Peyer's patch (tissue), 4 donors: ENCODE data around the gene PRX. TPM values are rescaled to one million over a fixed set of nuclear protein-coding genes. Genes with fewer than 3 reads are reported as not detected.
A peak's percentile ranks its signal among the peaks of the same experiment; 100 is the strongest.
"Not testable (repeated sequence)": the region's sequence is repeated elsewhere in the genome, so short reads cannot be mapped to it uniquely, and the experiment has no call there.

ENCODE experiments used
- DNase-seq, 3 donors: peaks; one replicate each; pipeline ENCODE4 v3.0.0-alpha.2; 2017 to 2019
- H3K27ac ChIP-seq, 4 donors: fragments of 200-600 bp; sonication (generic); one replicate each; pipeline ENCODE4 v1.5.1; 2016 to 2019
- H3K27me3 ChIP-seq, 2 donors: fragments of 200-600 bp; sonication (generic); one replicate each; pipeline ENCODE4 v1.5.1; 2019
- H3K36me3 ChIP-seq, 3 donors: fragments of 200-600 bp; sonication (generic); one replicate each; pipeline ENCODE4 v1.5.1; 2016 to 2019
- H3K4me1 ChIP-seq, 4 donors: fragments of 200-600 bp; sonication (generic); one replicate each; pipeline ENCODE4 v1.5.1; 2016 to 2019
- H3K4me3 ChIP-seq, 4 donors: fragments of 200-600 bp; sonication (generic); 1 replicate in 3 of 4; 2 replicates in 1 of 4; pipeline ENCODE4 v1.5.1; 2016 to 2019; ENCODE audit warnings: mild to moderate bottlenecking in 1 of 4
- H3K9me3 ChIP-seq, 4 donors: fragments of 200-600 bp; sonication (generic); one replicate each; pipeline ENCODE4 v1.5.1; 2016 to 2019; ENCODE audit warnings: mild to moderate bottlenecking in 1 of 4
- POLR2A ChIP-seq, 2 donors: fragments of 450-650 bp; IDR thresholded peaks; one replicate each; pipeline ENCODE4 v1.5.1; 2017; ENCODE audit warnings: antibody characterized with exemption in 2 of 2, mild to moderate bottlenecking in 2 of 2, moderate library complexity in 2 of 2
- total RNA-seq, 4 donors: library from RNA; depleted of rRNA; stranded (reverse); fragments of >200 nt; gene quantifications; one replicate each; pipeline ENCODE4 v1.1.0, GENCODE V29; 2016
- TF ChIP-seq, protein P1 (sequence below), 6 experiments: fragments of 450-650 bp in 4 of 6; fragments of 200-600 bp in 2 of 6; sonication (generic) in 1 of 6; IDR thresholded peaks; one replicate each; pipeline ENCODE4 v1.5.1; 2017 to 2019; ENCODE audit warnings: antibody characterized with exemption in 6 of 6, mild to moderate bottlenecking in 3 of 6, moderate library complexity in 1 of 6

PRX gene
- total RNA-seq, 4 donors from 2014 or later = 1.4 to 7.4 (median 3.0) TPM

DNA sequence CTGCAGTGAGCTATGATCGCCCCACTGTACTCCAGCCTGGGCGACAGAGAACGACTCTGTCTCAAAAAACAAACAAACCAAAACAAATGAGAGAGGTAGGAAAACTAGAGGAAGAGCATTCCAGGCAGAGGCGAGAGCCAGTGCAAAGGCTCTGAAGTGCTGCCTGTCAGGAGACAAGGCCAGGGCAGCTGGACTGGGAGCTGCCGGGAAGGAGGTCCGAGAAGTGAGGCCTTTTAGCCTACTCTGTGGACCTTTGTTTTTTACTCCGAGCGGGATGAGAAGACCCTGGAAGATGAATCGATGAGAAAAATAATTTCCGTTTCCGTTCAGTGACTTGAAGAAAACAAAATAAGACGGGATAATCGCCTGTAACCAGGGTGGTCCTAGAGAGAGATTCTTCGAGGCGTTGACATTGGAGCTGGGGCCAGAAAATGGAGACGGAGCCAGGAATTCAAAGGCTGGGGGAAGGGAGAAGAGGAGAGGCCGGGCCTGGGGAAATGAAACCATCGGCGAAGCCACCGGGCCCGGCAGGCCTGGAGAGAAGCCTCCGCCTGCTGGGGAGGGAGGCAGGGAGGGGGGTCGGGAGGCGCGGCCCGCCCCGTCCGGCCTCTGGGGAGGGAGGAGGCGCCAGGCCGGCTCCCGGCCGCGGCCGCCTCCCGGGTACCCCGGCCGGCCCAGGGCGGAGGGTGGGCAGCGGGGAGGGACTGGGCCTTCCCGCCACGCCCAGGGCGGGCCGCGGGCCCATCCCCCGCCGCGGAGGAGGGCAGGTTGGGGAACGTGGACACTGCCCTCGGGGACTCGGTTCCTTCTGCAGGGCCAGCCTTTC, 20.4 kb upstream of the PRX start:
- DNase-seq = peak; percentile 76 to 93 (median 91)
- no peaks in the 10 kb centered on the region for H3K27me3 ChIP-seq
- peak overlapping the region; percentile 41 to 53 (median 49) for H3K4me3 ChIP-seq
- peaks cover 0 to 20% (median 15%) of the 10 kb centered on the region in 4 donors for H3K4me1 ChIP-seq
- H3K9me3 ChIP-seq = no peaks in the 10 kb centered on the region
- no peaks in the 10 kb centered on the region for H3K36me3 ChIP-seq
- peak overlapping the region; percentile 83 to 94 (median 86) for H3K27ac ChIP-seq
- peak in 1 of 2 donors; percentile 31 for TF ChIP-seq POLR2A (IDR thresholded peaks at IDR 0.05)
- TF ChIP-seq, protein P1, sequence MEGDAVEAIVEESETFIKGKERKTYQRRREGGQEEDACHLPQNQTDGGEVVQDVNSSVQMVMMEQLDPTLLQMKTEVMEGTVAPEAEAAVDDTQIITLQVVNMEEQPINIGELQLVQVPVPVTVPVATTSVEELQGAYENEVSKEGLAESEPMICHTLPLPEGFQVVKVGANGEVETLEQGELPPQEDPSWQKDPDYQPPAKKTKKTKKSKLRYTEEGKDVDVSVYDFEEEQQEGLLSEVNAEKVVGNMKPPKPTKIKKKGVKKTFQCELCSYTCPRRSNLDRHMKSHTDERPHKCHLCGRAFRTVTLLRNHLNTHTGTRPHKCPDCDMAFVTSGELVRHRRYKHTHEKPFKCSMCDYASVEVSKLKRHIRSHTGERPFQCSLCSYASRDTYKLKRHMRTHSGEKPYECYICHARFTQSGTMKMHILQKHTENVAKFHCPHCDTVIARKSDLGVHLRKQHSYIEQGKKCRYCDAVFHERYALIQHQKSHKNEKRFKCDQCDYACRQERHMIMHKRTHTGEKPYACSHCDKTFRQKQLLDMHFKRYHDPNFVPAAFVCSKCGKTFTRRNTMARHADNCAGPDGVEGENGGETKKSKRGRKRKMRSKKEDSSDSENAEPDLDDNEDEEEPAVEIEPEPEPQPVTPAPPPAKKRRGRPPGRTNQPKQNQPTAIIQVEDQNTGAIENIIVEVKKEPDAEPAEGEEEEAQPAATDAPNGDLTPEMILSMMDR (IDR thresholded peaks at IDR 0.05) = no peak

DNA sequence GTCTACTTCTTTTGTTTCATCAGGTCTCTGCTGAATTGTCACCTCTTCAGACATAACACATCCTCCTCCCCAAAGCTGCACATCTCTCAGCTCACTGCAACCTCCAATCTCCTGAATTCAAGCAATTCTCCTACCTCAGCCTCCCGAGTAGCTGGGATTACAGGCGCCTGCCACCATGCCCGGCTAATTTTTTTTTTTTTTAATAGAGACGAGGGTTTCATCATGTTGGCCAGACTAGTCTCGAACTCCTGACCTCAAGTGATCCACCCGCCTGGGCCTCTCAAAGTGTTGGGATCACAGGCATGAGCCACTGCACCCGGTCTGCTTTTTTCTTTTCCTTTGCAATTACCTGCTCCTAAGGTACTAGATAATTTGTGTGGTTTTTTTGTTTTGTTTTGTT, 19.6 kb upstream of the PRX start:
- DNase-seq, H3K36me3 ChIP-seq, H3K27me3 ChIP-seq, H3K9me3 ChIP-seq: not testable (repeated sequence)
- Histone ChIP-seq H3K27ac (peak overlapping the region; percentile 83 to 94 (median 86)), H3K4me1 (peaks cover 0 to 20% (median 15%) of the 10 kb centered on the region in 4 donors), H3K4me3 (peak overlapping the region in 3 of 4 donors; percentile 41 to 53 (median 49))

DNA sequence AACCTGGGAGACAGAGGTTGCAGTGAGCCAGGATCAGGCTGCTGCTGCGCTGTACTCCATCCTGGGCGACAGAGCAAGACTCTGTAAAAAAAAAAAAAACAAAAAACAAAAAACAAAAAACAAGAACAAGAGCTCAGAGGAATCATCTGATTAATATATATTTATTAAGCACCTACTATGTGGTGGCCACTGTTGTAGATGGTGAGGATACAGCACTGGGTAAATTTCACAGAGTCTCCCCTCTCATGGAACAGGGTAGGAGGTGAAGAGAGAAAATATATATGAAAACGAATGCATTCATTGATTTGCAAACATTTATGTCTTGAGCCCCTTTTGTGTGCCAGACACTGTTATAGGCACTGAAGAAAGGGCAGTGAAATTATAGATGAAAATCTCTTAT, 18.5 kb upstream of the PRX start:
- H3K27ac ChIP-seq = no peak overlapping the region

DNA sequence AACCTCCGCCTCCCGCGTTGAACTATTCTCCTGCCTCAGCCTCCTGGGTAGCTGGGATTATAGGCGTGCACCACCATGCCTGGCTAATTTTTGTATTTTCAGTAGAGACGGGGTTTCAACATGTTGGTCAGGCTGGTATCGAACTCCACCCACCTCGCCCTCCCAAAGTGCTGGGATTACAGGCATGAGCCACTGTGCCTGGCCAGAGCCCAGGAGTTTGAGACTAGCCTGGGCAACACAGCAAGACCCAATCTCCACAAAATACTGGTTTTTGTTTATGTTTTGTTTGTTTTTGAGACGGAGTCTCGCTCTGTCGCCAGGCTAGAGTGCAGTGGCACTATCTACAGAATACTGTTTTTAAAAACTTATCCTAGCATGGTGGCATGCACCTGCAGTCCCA, 17.1 kb upstream of the PRX start:
- DNase-seq, H3K36me3 ChIP-seq: not testable (repeated sequence)
- H3K4me1 ChIP-seq = peaks cover 0 to 30% (median 15%) of the 10 kb centered on the region in 4 donors

More for the DNA sequence above, 18.5 kb upstream of the PRX start:
- no peaks in the 10 kb centered on the region for H3K9me3 ChIP-seq
- H3K27me3 ChIP-seq = no peaks in the 10 kb centered on the region
- no peak for DNase-seq
- no peaks in the 10 kb centered on the region for H3K36me3 ChIP-seq
- H3K4me1 ChIP-seq = peaks cover 0 to 25% (median 15%) of the 10 kb centered on the region in 4 donors
- TF ChIP-seq POLR2A (IDR thresholded peaks at IDR 0.05) = no peak
- TF ChIP-seq, protein P1 (IDR thresholded peaks at IDR 0.05) = no peak
- H3K4me3 ChIP-seq = no peak overlapping the region

DNA sequence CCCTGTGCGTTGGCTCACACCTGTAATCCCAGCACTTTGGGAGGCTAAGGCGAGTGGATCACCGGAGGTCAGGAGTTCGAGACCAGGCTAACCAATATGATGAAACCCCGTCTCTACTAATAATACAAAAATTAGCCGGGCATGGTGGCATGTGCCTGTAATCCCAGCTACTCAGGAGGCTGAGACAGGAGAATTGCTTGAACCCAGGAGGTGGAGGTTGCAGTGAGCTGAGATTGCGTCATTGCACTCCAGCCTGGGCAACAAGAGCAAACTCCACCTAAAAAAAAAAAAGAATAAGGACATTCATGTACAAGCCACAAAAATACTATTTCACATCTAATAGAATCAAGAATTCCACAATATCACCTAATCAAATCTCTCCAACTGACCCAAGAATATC, 15.0 kb upstream of the PRX start:
- not testable (repeated sequence) for DNase-seq

More for the DNA sequence above, 17.1 kb upstream of the PRX start:
- not testable (repeated sequence) for H3K4me3 ChIP-seq, H3K27me3 ChIP-seq, H3K27ac ChIP-seq, H3K9me3 ChIP-seq

DNA sequence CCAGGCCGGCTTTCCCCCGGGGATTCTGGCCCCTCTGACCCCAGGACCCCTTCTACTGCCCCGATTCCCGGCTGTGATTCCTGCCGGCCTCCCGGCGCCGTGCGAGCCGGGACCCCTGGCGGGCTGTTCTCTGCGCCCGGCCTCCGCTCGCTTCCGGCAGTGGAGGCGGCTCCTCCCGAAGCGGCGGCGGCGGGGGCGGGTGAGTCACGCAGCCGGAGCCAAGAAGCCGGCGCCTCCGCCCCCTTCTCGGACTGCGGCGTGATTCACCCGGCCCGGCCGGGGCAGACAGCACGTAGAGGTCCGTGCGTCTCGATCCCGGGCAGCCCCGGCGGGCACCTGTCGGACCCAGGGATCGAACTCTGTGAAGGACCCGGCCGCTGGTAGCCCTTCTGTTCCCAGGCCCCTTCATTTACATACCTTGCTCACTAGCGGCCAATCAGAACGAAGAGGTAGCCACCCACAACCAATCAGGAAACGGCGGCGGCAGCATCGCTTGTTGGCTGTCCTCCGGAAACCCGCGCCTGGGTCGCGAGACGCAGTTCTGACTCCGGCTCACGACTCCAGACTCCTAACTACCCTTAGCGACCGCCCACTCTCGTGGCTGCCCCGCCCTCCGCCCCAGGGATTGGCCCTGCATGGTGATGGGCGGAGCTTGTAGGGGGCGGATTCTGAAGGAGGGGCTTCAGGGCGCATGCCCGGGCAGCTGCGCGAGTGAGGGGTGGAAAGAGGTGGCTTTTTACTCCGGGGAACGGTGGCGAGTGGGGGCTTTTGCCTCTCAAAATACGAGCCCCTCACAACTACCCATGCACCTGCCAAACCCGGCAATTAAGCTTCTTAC, 12.5 kb upstream of the PRX start, which contains the start of gene SERTAD1:
Gene SERTAD1, minus strand, starts transcription at position 543 of the 838 bp plus-strand sequence. CDS start 2,446 bp downstream, outside the sequence.
- peak; percentile 99 to 100 for TF ChIP-seq POLR2A (IDR thresholded peaks at IDR 0.05)
- TF ChIP-seq, protein P1 (IDR thresholded peaks at IDR 0.05) = peak; percentile 63 to 87 (median 80)

More for the DNA sequence above, 15.0 kb upstream of the PRX start:
- not testable (repeated sequence) for H3K9me3 ChIP-seq, H3K4me3 ChIP-seq, H3K36me3 ChIP-seq, H3K27ac ChIP-seq, H3K27me3 ChIP-seq
- peaks cover 0 to 34% (median 7%) of the 10 kb centered on the region in 4 donors for H3K4me1 ChIP-seq

More for the DNA sequence above, 12.5 kb upstream of the PRX start, which contains the start of gene SERTAD1:
- H3K36me3 ChIP-seq = peaks cover 0 to 13% (median 0%) of the 10 kb centered on the region in 3 donors
- peak; percentile 100 for DNase-seq
- peak within 1 kb of the TSS; percentile 81 to 97 (median 91) for H3K4me3 ChIP-seq
- H3K9me3 ChIP-seq = no peaks in the 10 kb centered on the region
- H3K27me3 ChIP-seq = no peaks in the 10 kb centered on the region
- peaks cover 3 to 43% (median 11%) of the 10 kb centered on the region in 4 donors for H3K4me1 ChIP-seq
- peak within 1 kb of the TSS; percentile 98 to 100 (median 100) for H3K27ac ChIP-seq
